ENCODE data around the gene GAL3ST1.
"Not testable (repeated sequence)": the region's sequence is repeated elsewhere in the genome, so short reads cannot be mapped to it uniquely, and the experiment has no call there.

The GAL3ST1 gene

DNA sequence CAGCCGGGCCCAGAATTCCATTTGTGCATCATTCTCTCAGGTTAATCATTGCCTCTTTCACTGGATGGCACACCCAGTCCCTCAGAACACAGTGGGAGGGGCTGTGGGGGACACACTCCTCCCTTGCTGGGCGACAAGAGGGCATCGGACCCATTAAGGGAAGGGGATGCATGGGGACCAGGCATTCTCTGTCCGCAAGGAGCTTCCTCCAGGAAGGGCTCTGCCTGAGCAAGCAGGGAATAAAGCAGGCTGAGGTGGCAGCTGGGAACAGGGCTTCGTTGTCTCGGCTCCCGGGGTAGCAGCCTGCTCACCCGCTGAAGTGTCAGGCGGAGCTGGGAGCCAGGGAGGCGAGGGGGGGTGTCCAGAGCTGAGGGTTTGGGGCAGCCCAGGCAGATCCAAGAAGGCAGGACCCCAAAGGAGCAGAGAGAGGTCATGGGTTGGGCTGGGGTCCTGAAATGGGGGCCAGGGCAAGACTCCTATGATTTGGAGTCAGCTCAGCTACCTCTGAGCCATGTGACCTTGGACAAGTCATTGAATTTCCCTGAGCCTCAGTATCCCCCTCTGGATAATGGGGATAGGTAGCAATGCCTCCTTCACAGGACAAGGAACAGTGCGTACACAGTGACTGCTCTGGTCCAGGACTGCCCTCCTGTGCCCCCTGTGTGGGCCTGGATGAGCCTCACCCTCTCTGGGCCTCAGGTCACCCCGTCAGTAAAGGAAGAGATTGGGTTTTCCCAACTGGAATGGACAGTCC lies 1.4 kb downstream of the GAL3ST1 start:
- Mint-ChIP-seq H3K4me1 (peaks cover 19% of the 10 kb centered on the region), H3K36me3 (ENCODE audit: low read depth) (peaks cover 6% of the 10 kb centered on the region), H3K27ac (no peak overlapping the region), H3K27me3 (ENCODE audit: low read depth, poor library complexity) (peaks cover 28% of the 10 kb centered on the region), H3K9me3 (no peaks in the 10 kb centered on the region), H3K4me3 (no peak overlapping the region)
- TF ChIP-seq, protein P1, sequence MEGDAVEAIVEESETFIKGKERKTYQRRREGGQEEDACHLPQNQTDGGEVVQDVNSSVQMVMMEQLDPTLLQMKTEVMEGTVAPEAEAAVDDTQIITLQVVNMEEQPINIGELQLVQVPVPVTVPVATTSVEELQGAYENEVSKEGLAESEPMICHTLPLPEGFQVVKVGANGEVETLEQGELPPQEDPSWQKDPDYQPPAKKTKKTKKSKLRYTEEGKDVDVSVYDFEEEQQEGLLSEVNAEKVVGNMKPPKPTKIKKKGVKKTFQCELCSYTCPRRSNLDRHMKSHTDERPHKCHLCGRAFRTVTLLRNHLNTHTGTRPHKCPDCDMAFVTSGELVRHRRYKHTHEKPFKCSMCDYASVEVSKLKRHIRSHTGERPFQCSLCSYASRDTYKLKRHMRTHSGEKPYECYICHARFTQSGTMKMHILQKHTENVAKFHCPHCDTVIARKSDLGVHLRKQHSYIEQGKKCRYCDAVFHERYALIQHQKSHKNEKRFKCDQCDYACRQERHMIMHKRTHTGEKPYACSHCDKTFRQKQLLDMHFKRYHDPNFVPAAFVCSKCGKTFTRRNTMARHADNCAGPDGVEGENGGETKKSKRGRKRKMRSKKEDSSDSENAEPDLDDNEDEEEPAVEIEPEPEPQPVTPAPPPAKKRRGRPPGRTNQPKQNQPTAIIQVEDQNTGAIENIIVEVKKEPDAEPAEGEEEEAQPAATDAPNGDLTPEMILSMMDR (IDR thresholded peaks at IDR 0.05), result no peak
- DNase-seq, result no peak

- H3K27ac Mint-ChIP-seq, result no peak overlapping the region
- no peaks in the 10 kb centered on the region for H3K9me3 Mint-ChIP-seq
- peaks cover 22% of the 10 kb centered on the region for H3K4me1 Mint-ChIP-seq
- H3K4me3 Mint-ChIP-seq, result no peak overlapping the region
- TF ChIP-seq, protein P1 (IDR thresholded peaks at IDR 0.05), result no peak
- no peak for DNase-seq
- H3K27me3 Mint-ChIP-seq (ENCODE audit: low read depth, poor library complexity), result peaks cover 28% of the 10 kb centered on the region
- H3K36me3 Mint-ChIP-seq (ENCODE audit: low read depth), result peaks cover 6% of the 10 kb centered on the region
These were observed 2.3 kb downstream of the GAL3ST1 start for GRCh38 chr22:30572210-30572609.

DNA sequence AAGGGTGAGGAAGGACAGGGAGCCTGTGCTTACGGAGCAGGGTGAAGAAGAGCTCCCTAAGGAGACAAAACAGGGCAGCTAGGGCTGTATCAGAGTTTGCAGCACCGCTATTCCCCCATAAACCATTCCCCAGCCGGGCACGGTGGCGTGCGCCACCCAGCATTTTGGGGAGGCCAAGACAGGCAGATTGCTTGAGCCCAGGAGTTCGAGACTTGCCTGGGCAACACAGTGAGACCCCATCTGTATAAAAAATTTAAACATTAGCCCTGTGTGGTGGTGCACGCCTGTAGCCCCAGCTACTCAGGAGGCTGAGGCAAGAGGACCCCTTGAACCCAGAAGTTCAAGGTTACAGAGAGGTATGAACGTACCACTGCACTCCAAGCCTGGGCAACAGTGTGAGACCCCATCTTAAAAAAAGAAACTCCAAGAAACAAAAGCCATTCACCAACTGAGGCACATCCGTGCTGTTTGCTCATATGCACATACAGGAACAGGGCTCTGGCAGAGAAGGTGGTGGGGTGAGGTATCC lies 4.7 kb downstream of the GAL3ST1 start:
- no peaks in the 10 kb centered on the region for H3K36me3 Mint-ChIP-seq (ENCODE audit: low read depth)
- TF ChIP-seq, protein P1 (IDR thresholded peaks at IDR 0.05), result no peak
- no peak for DNase-seq
- no peak overlapping the region for H3K4me3 Mint-ChIP-seq
- peaks cover 22% of the 10 kb centered on the region for H3K4me1 Mint-ChIP-seq
- peaks cover 28% of the 10 kb centered on the region for H3K27me3 Mint-ChIP-seq (ENCODE audit: low read depth, poor library complexity)
- H3K27ac Mint-ChIP-seq, result no peak overlapping the region
- H3K9me3 Mint-ChIP-seq, result no peaks in the 10 kb centered on the region

GRCh38 chr22:30568137-30568805 lies 6.2 kb downstream of the GAL3ST1 start:
- Mint-ChIP-seq H3K36me3 (ENCODE audit: low read depth) (no peaks in the 10 kb centered on the region), H3K27ac (no peak overlapping the region), H3K4me1 (peaks cover 14% of the 10 kb centered on the region), H3K4me3 (no peak overlapping the region), H3K9me3 (no peaks in the 10 kb centered on the region), H3K27me3 (ENCODE audit: low read depth, poor library complexity) (peaks cover 27% of the 10 kb centered on the region)
- TF ChIP-seq, protein P1 (IDR thresholded peaks at IDR 0.05), result no peak
- no peak for DNase-seq

GRCh38 chr22:30567277-30567676 lies 7.2 kb downstream of the GAL3ST1 start:
- not testable (repeated sequence) for H3K9me3 Mint-ChIP-seq; H3K27ac Mint-ChIP-seq; H3K36me3 Mint-ChIP-seq (ENCODE audit: low read depth); H3K4me3 Mint-ChIP-seq; DNase-seq
- H3K27me3 Mint-ChIP-seq (ENCODE audit: low read depth, poor library complexity), result peaks cover 20% of the 10 kb centered on the region
- peaks cover 12% of the 10 kb centered on the region for H3K4me1 Mint-ChIP-seq

- Mint-ChIP-seq H3K27ac (peak overlapping the region; percentile 51), H3K36me3 (ENCODE audit: low read depth) (no peaks in the 10 kb centered on the region), H3K4me1 (peaks cover 19% of the 10 kb centered on the region), H3K27me3 (ENCODE audit: low read depth, poor library complexity) (peaks cover 15% of the 10 kb centered on the region), H3K4me3 (no peak overlapping the region), H3K9me3 (no peaks in the 10 kb centered on the region)
- no peak for DNase-seq
- TF ChIP-seq, protein P1 (IDR thresholded peaks at IDR 0.05), result no peak
These were observed 8.3 kb downstream of the GAL3ST1 start for GRCh38 chr22:30566125-30566524.
